Keratinocyte (primary cell): ENCODE data around the gene ACOT6. TPM values are rescaled to one million over a fixed set of nuclear protein-coding genes. Genes with fewer than 3 reads are reported as not detected.
"Not testable (repeated sequence)": the region's sequence is repeated elsewhere in the genome, so short reads cannot be mapped to it uniquely, and the experiment has no call there.

Experiments used
- DNase-seq: peaks from one replicate; pipeline ENCODE4 v3.0.0-alpha.2; 2011; ENCODE audit warnings: low read depth, missing footprints, low spot score
- FAIRE-seq: peaks from 2 replicates; lab custom pipeline; 2011; peaks lifted over from hg19 to GRCh38; lab: Jason Lieb, UNC
- H2AFZ ChIP-seq: 2 replicates; pipeline ENCODE4 v1.6.0; 2012; ENCODE audit warnings: low read length, control low read depth, inconsistent platforms; ENCODE audit not compliant: control insufficient read depth
- H3K27ac ChIP-seq: 2 replicates; pipeline ENCODE4 v1.5.1; 2011; ENCODE audit warnings: low read length; ENCODE audit not compliant: control insufficient read depth, insufficient read depth
- H3K27me3 ChIP-seq: 3 replicates; pipeline ENCODE4 v1.6.0; 2011; ENCODE audit warnings: low read length; ENCODE audit not compliant: control insufficient read depth, insufficient read depth; ENCODE audit errors: extremely low read depth
- H3K36me3 ChIP-seq, 2 experiments: 2 replicates in 1 of 2; 3 replicates in 1 of 2; pipeline ENCODE4 v1.5.1; 2011; ENCODE audit warnings: low read length in 2 of 2, mild to moderate bottlenecking in 1 of 2; ENCODE audit not compliant: control insufficient read depth in 2 of 2, insufficient read depth in 2 of 2; ENCODE audit errors: extremely low read depth in 1 of 2
- H3K4me1 ChIP-seq: 3 replicates; pipeline ENCODE4 v1.5.1; 2011; ENCODE audit warnings: low read length; ENCODE audit not compliant: control insufficient read depth, insufficient read depth; ENCODE audit errors: extremely low read depth
- H3K4me2 ChIP-seq: 3 replicates; pipeline ENCODE4 v1.6.0; 2011; ENCODE audit warnings: low read depth, low read length; ENCODE audit not compliant: control insufficient read depth, insufficient read depth; ENCODE audit errors: extremely low read depth
- H3K4me3 ChIP-seq, 3 experiments: fragments of 200-600 bp in 1 of 3; sonication (generic) in 1 of 3; 2 replicates in 2 of 3; 3 replicates in 1 of 3; pipeline ENCODE4 v1.5.1; 2011 to 2016; ENCODE audit warnings: low read length in 3 of 3, mild to moderate bottlenecking in 3 of 3, control low read depth in 2 of 3, inconsistent platforms in 1 of 3, low read depth in 1 of 3, mixed read lengths in 1 of 3, mixed run types in 1 of 3, moderate library complexity in 1 of 3; ENCODE audit not compliant: control insufficient read depth in 2 of 3, insufficient read depth in 2 of 3; ENCODE audit errors: extremely low read depth in 1 of 3
- H3K79me2 ChIP-seq: 2 replicates; pipeline ENCODE4 v1.6.0; 2012; ENCODE audit warnings: low read length; ENCODE audit not compliant: control insufficient read depth, insufficient read depth
- H3K9ac ChIP-seq: 3 replicates; pipeline ENCODE4 v1.6.0; 2011; ENCODE audit warnings: low read length; ENCODE audit not compliant: control insufficient read depth, insufficient read depth; ENCODE audit errors: extremely low read depth
- H3K9me1 ChIP-seq: 3 replicates; pipeline ENCODE4 v1.6.0; 2011; ENCODE audit warnings: low read length; ENCODE audit not compliant: control insufficient read depth, insufficient read depth; ENCODE audit errors: extremely low read depth
- H3K9me3 ChIP-seq: 2 replicates; pipeline ENCODE4 v1.5.1; 2012; ENCODE audit warnings: low read depth, low read length; ENCODE audit not compliant: control insufficient read depth
- H4K20me1 ChIP-seq: 3 replicates; pipeline ENCODE4 v1.6.0; 2011; ENCODE audit warnings: low read length; ENCODE audit not compliant: control insufficient read depth, insufficient read depth; ENCODE audit errors: extremely low read depth
- CTCF ChIP-seq, 3 experiments: IDR thresholded peaks in 1 of 3; conservative IDR thresholded peaks in 1 of 3; optimal IDR thresholded peaks in 1 of 3; 2 replicates in 2 of 3; 3 replicates in 1 of 3; pipeline versions ENCODE3 to v1.5.1; 2011; ENCODE audit warnings: low read length in 3 of 3, mild to moderate bottlenecking in 3 of 3, moderate library complexity in 2 of 3, control low read depth in 1 of 3, inconsistent platforms in 1 of 3; ENCODE audit not compliant: insufficient read depth in 2 of 3; ENCODE audit errors: extremely low read depth in 1 of 3
- EZH2 ChIP-seq: IDR thresholded peaks from one replicate; pipeline ENCODE4 v1.6.1; 2012; ENCODE audit warnings: inconsistent platforms, mild to moderate bottlenecking, low read length, moderate library complexity
- dilution Hi-C: fragments of 300-500 bp; cut with MboI; formaldehyde crosslinking; loops from one replicate; pipeline ENCODE4 v1.7.0; 2020; ENCODE audit warnings: low sequenced_read_pairs; ENCODE audit not compliant: extremely low pct_ligation_motif_present
- polyA plus RNA-seq, 5 experiments: library from polyadenylated mRNA; depleted of rRNA in 3 of 5; stranded (reverse) in 3 of 5; stranded (forward) in 1 of 5; unstranded in 1 of 5; fragments of >200 nt; gene quantifications; 1 replicate in 1 of 5; 2 replicates in 3 of 5; 3 replicates in 1 of 5; pipeline versions ENCODE4 v1.2.1 to v1.2.3, GENCODE V29; 2011 to 2012; ENCODE audit warnings: missing spikeins in 2 of 5, low read depth in 1 of 5, low replicate concordance in 1 of 5

ACOT6 gene
- polyA plus RNA-seq, 1 donor (not counting 4 experiments of a cell fraction or from before 2014, with no cell fraction given), result not detected

DNA sequence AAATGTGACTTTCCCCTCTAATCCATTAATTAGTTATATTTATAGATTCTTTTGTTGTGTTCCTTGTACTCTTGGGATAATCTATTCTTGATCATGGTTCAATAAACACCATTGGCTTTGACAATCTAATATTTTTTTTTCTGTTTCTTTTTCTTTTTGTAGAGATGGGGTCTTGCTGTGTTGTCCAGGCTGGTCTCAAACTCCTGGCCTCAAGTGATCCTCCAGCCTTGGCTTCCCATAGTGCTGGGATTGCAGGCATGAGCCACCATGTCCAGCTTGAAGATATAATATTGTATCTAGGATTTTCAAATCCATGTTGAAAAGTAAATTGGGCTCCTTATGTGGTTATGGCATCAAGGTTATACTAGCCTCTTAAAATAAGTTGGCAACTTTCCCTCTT lies 38.7 kb downstream of the ACOT6 start:
- FAIRE-seq (no peak), DNase-seq (no peak)
- Histone ChIP-seq H3K79me2 (no peaks in the 10 kb centered on the region), H3K4me3 (no peak overlapping the region), H4K20me1 (no peaks in the 10 kb centered on the region), H3K9me3 (no peaks in the 10 kb centered on the region), H3K9ac (no peak overlapping the region), H2AFZ (no peak overlapping the region), H3K27ac (no peak overlapping the region), H3K27me3 (no peaks in the 10 kb centered on the region), H3K4me2 (no peak overlapping the region), H3K9me1 (no peaks in the 10 kb centered on the region), H3K4me1 (no peaks in the 10 kb centered on the region), H3K36me3 (no peaks in the 10 kb centered on the region)
- no peak for TF ChIP-seq CTCF (optimal IDR thresholded peaks at IDR 0.05 in 1 of 3, IDR thresholded peaks at IDR 0.05 in 1 of 3, conservative IDR thresholded peaks at IDR 0.05 in 1 of 3; ENCODE audit: extremely low read depth in 1 of 3, insufficient read depth in 2 of 3, low read length in 3 of 3)
- TF ChIP-seq EZH2, result no peak
- dilution Hi-C loops, result no loop called here

DNA sequence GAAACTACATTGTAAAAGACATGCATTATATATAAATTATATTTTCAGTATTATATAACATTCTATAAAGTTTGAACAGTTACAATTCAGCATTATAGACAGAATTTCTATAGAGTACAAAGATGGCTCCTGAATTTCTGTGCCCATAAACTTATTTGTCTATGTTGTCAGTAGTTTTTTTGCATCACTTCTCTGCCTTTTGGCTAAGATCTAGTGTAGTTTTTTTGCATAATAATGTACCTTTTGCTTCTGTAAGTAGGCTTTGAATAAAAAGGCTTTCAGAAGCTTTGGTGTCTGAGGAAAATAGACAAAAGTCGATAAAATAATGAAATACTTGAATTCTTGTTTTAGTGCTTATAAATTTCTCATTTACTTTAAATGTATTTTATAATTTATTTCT lies 43.5 kb downstream of the ACOT6 start:
- Histone ChIP-seq H3K36me3 (peaks cover 0 to 2% of the 10 kb centered on the region in 2 experiments), H3K27ac (no peak overlapping the region), H2AFZ (no peak overlapping the region), H4K20me1 (no peaks in the 10 kb centered on the region), H3K9ac (no peak overlapping the region), H3K79me2 (no peaks in the 10 kb centered on the region), H3K4me1 (no peaks in the 10 kb centered on the region), H3K27me3 (no peaks in the 10 kb centered on the region), H3K4me2 (no peak overlapping the region), H3K9me3 (no peaks in the 10 kb centered on the region), H3K9me1 (no peaks in the 10 kb centered on the region), H3K4me3 (no peak overlapping the region)
- FAIRE-seq (no peak), DNase-seq (no peak)
- TF ChIP-seq EZH2 (no peak), CTCF (optimal IDR thresholded peaks at IDR 0.05 in 1 of 3, IDR thresholded peaks at IDR 0.05 in 1 of 3, conservative IDR thresholded peaks at IDR 0.05 in 1 of 3; ENCODE audit: extremely low read depth in 1 of 3, insufficient read depth in 2 of 3, low read length in 3 of 3) (no peak)
- dilution Hi-C loops, result no loop called here

DNA sequence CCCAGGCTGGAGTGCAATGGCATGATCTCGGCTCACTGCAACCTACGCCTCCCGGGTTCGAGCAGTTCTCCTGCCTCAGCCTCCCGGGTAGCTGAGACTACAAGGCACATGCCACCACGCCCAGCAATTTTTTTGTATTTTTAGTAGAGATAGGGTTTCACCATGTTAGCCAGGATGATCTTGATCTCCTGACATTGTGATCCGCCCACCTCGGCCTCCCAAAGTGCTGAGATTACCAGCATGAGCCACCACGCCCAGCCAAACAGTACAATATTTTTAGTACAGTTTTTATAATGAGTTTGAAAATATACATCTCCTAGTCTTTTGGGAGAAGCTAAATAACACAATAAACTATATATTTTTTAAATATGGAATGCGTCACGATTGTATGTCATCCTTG lies 46.9 kb downstream of the ACOT6 start:
- H3K4me2 ChIP-seq, H3K9me3 ChIP-seq, H3K27me3 ChIP-seq, H3K9me1 ChIP-seq, dilution Hi-C loops, H3K36me3 ChIP-seq, H3K27ac ChIP-seq, FAIRE-seq, H3K9ac ChIP-seq, H2AFZ ChIP-seq, DNase-seq, H3K4me1 ChIP-seq, H4K20me1 ChIP-seq, H3K4me3 ChIP-seq, H3K79me2 ChIP-seq: not testable (repeated sequence)
